ENCODE data around the gene PPP2R2C.

Gene PPP2R2C

DNA sequence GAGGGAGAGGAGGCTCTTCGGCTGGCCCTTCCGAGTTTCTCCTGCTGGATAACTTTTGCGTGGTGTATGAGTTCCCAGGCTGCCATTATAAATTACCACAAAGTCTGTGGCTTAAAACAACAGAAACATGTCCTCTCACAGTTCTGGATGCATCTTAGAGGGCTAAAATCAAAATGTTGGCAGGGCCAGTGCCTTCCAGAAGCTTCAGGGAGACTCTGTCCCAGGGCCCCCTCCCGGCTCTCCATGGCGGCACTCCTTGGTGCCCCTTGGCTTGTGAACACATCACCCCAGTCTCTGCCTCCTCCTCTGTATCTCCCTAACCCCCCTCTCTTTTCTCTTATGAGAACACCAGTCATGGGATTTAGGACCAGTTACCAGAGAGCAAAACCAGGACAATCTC lies 23.3 kb upstream of the PPP2R2C start:
- in situ Hi-C loops (cut with HindIII; ENCODE audit: low sequenced_read_pairs), result no loop called here
- TF ChIP-seq, protein P1, sequence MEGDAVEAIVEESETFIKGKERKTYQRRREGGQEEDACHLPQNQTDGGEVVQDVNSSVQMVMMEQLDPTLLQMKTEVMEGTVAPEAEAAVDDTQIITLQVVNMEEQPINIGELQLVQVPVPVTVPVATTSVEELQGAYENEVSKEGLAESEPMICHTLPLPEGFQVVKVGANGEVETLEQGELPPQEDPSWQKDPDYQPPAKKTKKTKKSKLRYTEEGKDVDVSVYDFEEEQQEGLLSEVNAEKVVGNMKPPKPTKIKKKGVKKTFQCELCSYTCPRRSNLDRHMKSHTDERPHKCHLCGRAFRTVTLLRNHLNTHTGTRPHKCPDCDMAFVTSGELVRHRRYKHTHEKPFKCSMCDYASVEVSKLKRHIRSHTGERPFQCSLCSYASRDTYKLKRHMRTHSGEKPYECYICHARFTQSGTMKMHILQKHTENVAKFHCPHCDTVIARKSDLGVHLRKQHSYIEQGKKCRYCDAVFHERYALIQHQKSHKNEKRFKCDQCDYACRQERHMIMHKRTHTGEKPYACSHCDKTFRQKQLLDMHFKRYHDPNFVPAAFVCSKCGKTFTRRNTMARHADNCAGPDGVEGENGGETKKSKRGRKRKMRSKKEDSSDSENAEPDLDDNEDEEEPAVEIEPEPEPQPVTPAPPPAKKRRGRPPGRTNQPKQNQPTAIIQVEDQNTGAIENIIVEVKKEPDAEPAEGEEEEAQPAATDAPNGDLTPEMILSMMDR (IDR thresholded peaks at IDR 0.05; ENCODE audit: low read depth, low read length, missing control alignments), result no peak
- no peak overlapping the region for H3K4me3 ChIP-seq (ENCODE audit: low read depth, low read length)
- DNase-seq (ENCODE audit: low read depth), result no peak

DNA sequence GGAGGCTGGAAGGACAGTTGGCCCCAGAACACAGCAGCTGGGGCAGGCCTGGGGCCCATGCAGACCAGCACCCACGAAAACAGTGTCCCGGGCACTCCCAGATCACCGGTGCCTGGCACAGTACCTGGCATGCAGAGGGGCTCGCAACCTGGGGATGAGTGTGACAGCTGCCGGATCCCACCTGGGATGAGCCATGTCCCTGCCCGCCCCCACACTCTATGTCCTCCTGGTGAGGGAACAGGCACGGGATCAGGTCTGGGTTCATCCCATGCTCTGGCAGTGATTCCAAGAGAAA lies 22.8 kb upstream of the PPP2R2C start:
- in situ Hi-C loops (cut with HindIII; ENCODE audit: low sequenced_read_pairs), result no loop called here
- DNase-seq (ENCODE audit: low read depth), result no peak
- H3K4me3 ChIP-seq (ENCODE audit: low read depth, low read length), result no peak overlapping the region
- TF ChIP-seq, protein P1 (IDR thresholded peaks at IDR 0.05; ENCODE audit: low read depth, low read length, missing control alignments), result no peak

DNA sequence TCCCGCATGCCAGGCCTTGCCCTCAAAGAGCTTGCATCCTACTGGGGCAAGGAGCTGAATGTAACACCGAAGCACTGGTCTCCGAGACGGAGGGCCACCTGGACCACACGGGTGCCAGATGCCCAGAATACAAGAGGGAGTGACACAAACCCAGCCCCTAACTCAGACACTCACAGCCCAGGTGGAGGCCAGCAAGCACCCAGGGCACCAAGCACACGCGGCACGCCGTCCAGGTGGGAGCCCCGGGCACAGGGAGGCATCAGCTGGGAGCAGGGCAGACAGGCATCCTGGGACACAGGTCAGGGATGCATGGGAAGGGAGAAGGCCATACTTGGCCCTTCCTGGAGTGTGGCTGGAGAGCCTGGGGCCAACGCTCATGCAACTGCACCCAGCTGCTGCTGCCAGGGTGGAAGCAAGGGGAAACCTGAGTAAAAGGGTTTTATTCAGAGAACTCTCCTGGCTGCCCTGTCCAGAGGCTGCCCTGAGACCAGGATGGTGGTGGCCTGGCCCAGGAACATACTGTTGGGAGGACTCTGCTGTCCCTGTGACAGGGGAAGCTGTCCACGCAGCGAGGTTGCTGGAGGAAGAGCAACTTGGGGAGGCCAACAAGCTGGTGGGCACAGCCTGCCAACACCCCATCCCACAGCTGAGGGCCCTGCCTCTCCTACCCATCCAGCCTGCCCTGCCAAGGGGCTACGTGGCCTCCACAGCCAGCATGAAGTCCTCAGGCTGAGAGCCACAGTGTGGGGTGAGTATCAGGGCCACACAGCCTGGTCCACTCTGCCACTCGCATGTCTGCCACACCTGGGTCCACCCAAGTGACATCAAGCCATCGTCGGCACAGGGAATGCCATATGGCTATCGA lies 22.2 kb upstream of the PPP2R2C start:
- TF ChIP-seq, protein P1 (IDR thresholded peaks at IDR 0.05; ENCODE audit: low read depth, low read length, missing control alignments), result no peak
- DNase-seq (ENCODE audit: low read depth), result no peak
- no peak overlapping the region for H3K4me3 ChIP-seq (ENCODE audit: low read depth, low read length)
- in situ Hi-C loops (cut with HindIII; ENCODE audit: low sequenced_read_pairs), result no loop called here

DNA sequence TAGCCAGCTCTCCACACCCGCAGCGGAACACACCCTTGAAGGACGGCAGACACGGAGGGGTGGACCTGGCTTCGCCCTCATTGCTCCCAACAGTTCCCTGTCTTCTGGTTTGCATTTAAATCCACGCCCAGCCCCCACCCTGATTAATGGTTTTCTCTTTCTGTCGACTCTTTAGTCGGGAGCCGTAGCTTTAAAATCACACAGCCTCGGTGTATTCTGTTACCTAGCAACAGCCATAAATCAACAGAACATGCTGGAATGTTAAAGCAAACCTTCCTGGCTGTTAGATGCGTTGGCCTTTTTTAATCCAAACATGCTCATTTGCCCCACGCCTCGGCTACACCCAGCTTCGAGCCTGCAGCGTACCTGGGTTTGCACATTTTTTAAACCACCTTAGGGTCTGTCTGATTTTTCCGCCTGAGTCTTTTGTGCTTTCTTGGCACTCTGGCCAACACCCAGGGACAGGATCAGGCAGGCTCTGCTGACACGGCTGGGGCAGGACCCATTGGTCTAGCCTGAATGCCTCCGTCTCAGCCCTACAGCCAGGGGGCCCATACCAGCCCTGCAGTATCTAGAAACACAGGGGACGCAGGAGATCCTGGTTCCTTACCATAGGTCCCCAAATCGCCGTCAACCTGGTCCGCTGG lies 21.4 kb upstream of the PPP2R2C start:
- H3K4me3 ChIP-seq (ENCODE audit: low read depth, low read length), result no peak overlapping the region
- no peak for DNase-seq (ENCODE audit: low read depth)
- TF ChIP-seq, protein P1 (IDR thresholded peaks at IDR 0.05; ENCODE audit: low read depth, low read length, missing control alignments), result no peak
- in situ Hi-C loops (cut with HindIII; ENCODE audit: low sequenced_read_pairs), result no loop called here

DNA sequence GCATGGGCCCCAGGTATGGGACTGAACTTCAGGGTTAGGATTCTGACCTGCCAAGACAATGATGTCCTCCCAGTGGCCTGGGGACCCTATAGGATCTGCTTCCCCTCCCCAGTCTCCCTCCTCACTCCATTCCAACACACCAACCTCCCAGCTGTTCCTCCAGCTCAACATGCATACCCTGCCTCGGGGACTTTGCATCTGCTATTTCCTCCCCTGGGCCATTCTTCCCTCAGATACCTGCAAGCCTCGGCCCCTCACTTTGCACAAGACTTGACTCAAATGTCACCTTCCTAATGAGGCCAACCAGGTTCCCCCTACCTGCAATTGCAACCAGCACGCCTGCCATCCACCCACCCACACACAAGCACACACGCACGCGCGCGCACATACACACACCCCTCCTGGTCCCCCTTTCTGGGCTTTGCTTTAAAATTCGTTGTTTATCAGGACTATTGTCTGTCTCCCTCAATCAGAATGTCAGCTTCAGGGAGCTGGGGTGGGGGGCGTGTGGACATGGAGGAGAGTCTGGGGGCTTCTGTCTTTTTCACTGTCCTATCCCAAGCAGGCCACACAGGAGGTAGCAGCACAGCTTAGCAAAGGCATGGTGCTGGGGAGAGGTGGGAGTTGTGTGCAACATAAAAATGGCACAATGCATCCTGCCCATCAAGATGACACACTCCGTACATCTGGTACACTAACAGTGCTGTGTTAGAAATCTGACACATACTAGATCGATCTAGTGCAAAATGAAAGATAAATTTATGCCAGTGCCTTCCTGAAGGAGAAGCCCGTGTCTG lies 20.6 kb upstream of the PPP2R2C start:
- in situ Hi-C loops (cut with HindIII; ENCODE audit: low sequenced_read_pairs), result no loop called here
- H3K4me3 ChIP-seq (ENCODE audit: low read depth, low read length), result no peak overlapping the region
- TF ChIP-seq, protein P1 (IDR thresholded peaks at IDR 0.05; ENCODE audit: low read depth, low read length, missing control alignments), result no peak
- no peak for DNase-seq (ENCODE audit: low read depth)

DNA sequence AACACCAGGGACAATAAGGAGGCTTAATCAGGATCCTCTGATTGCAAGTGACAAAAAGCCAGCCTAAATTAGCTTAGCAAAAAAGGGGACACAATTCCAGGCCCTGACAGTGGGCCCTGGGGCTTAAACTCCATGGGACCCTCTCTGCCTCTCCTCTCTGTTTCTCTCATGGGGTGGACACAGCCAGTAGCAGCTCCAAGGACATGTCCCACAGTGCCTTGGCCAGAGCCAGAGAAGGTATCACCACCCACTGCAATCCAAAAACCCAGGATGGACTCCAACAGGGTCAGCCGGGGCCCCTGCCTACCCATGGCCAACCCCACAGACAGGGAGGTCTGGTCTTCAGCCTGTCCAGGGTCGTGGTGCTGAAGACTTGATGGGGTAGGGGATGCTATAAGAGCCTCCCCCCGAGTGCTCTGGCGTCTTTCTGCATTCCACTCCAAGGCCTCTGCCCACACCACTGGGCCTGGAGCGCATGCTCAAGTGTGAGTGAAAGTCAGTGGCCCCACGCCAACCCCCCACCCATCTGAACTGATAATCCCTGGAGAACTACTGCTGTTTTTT lies 19.7 kb upstream of the PPP2R2C start:
- in situ Hi-C loops (cut with HindIII; ENCODE audit: low sequenced_read_pairs), result no loop called here
- no peak overlapping the region for H3K4me3 ChIP-seq (ENCODE audit: low read depth, low read length)
- TF ChIP-seq, protein P1 (IDR thresholded peaks at IDR 0.05; ENCODE audit: low read depth, low read length, missing control alignments), result no peak
- no peak for DNase-seq (ENCODE audit: low read depth)
